ENCODE measurements around the gene PACS2. TPM values are rescaled to one million over a fixed set of nuclear protein-coding genes. Genes with fewer than 3 reads are reported as not detected.

The PACS2 gene
- 42.2 TPM for polyA plus RNA-seq (2013)

DNA sequence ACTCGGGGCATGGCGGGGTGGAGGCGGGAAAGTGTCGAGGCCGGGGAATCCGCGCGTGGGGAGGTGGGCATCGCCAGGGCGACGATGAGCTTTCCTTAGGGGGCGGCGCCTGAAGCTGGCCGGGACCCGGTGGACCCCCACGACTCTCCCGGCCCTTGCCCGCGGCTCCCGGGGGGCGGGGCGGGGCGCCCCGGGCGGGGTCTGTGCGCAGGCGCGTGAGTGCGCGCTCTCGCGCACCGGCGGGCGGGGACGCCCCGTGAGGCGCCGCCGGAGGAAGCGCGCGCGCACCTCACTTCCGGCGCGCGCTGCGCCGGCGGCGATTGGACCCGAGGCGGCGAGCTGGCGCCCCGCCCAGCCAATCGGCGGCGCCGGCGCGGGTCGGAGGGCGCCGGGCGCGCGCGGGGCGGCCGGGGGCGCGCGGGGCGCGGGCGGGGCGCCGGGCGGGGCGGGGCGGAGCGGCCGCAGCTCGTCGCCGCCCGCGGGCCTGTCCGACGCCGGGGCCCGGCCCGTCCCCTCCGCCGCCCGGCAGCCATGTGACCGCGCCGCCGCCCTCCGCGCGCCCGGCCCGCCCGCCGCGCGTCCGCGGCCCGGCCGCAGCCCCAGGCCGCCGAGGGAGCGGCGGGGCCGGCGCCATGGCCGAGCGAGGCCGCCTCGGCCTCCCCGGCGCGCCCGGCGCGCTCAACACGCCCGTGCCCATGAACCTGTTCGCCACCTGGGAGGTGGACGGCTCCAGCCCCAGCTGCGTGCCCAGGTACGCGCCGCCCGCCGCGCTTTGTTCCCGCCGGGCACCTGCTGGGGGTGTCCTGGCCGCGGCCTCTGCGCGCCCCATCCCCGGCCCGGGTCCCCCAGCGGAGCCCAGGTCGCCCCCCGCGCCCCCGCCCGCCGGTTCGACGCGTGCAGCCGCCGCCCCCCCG, at the start of gene PACS2:
TSS of gene PACS2 (plus strand) at position 462 of the 914 bp plus-strand sequence. CDS start at position 633, 171 bp downstream.
- WGBS (ENCODE audit: insufficient coverage), result under 1% methylated on average over 131 of the region's 163 CpGs
- H3K4me3 ChIP-seq (ENCODE audit: control insufficient read depth in 1 of 7, extremely low read depth in 1 of 7, insufficient read depth in 4 of 7, low read depth in 2 of 7, low read length in 6 of 7), result peak within 1 kb of the TSS; percentile 56 to 78 (median 74)
- H3K4me1 ChIP-seq (ENCODE audit: control extremely low read depth in 1 of 4, control insufficient read depth in 4 of 4, insufficient read depth in 4 of 4, low read length in 3 of 4), result peaks cover 1 to 45% (median 38%) of the 10 kb centered on the region in 4 experiments
- no peaks in the 10 kb centered on the region for H3K9me3 ChIP-seq (ENCODE audit: control extremely low read depth in 1 of 5, control insufficient read depth in 4 of 5, insufficient read depth in 2 of 5, low read depth in 1 of 5, low read length in 4 of 5)
- no peaks in the 10 kb centered on the region for H3K36me3 ChIP-seq (ENCODE audit: control insufficient read depth in 4 of 4, insufficient read depth in 4 of 4, low read length in 3 of 4)
- H3K27me3 ChIP-seq (replicated peaks in 2 of 5; ENCODE audit: control insufficient read depth in 4 of 5, insufficient read depth in 5 of 5, low read length in 4 of 5), result no peaks in the 10 kb centered on the region
- H3K27ac ChIP-seq (ENCODE audit: insufficient read depth in 1 of 2, low read depth in 1 of 2, low read length in 2 of 2, poor library complexity in 1 of 2, severe bottlenecking in 2 of 2), result peak within 1 kb of the TSS in 1 of 2 experiments; percentile 51
- POLR2A ChIA-PET, result interaction anchor here (0.6 to 2.6 kb wide), 7 partner anchors 14 to 70 kb away, joined by 3 to 22 read pairs (median 3); partner anchors contain the start of genes BRF1 and BTBD6
- CTCF ChIA-PET, result interaction anchor here (0.9 to 2.5 kb wide), 8 partner anchors 9 to 38 kb away, joined by 3 to 14 read pairs (median 4); partner anchors contain the start of gene BRF1
- DNase-seq, result peak; percentile 83 to 91 (median 89)

DNA sequence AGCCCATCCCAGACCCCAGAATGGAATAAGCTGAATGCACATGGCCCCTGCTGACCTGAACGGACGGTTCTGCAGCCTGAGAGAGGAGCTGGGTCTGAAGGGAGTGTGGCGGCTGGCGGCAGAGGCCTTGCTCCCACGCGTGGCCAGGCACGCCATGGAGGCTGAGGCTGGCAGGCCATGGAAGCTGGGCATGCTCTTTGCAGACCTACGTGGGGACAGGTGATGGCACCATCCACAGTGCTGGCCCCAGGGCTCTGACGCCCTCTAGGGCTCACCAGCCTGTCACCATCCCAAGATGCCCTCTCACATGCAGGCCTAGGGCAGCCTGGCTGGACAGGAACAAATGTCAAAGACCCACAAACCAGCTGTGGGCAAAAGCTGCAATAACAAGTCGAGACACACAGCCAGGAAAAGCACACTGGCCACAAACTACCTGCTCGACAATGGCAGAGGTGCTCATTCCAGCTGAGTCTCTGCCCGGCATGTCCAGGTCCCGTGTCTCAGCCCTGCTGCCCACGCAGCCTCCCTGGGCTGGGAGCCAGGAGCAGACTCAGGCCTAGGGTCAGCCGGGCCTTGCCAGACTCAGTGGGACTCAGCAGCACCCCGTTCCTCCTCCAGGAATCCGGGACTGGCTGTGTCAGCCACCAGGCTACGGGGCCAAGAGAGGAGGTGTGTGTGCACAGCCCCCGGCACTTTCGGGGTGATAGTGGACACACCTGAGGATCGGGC, 46.6 kb upstream of the PACS2 start:
- Histone ChIP-seq H3K9me3 (ENCODE audit: control extremely low read depth in 1 of 5, control insufficient read depth in 4 of 5, insufficient read depth in 2 of 5, low read depth in 1 of 5, low read length in 4 of 5) (no peaks in the 10 kb centered on the region), H3K4me1 (ENCODE audit: control extremely low read depth in 1 of 4, control insufficient read depth in 4 of 4, insufficient read depth in 4 of 4, low read length in 3 of 4) (peaks cover 0 to 3% (median 0%) of the 10 kb centered on the region in 4 experiments), H3K4me3 (ENCODE audit: control insufficient read depth in 1 of 7, extremely low read depth in 1 of 7, insufficient read depth in 4 of 7, low read depth in 2 of 7, low read length in 6 of 7) (no peak overlapping the region), H3K27ac (ENCODE audit: insufficient read depth in 1 of 2, low read depth in 1 of 2, low read length in 2 of 2, poor library complexity in 1 of 2, severe bottlenecking in 2 of 2) (no peak overlapping the region), H3K36me3 (ENCODE audit: control insufficient read depth in 4 of 4, insufficient read depth in 4 of 4, low read length in 3 of 4) (peaks cover 5 to 61% (median 22%) of the 10 kb centered on the region in 4 experiments), H3K27me3 (replicated peaks in 2 of 5; ENCODE audit: control insufficient read depth in 4 of 5, insufficient read depth in 5 of 5, low read length in 4 of 5) (no peaks in the 10 kb centered on the region)
- ChIA-PET POLR2A (no interaction called here), CTCF (interaction anchor here (0.9 to 1.9 kb wide), 4 partner anchors 8 to 20 kb away, joined by 3 to 7 read pairs (median 4); partner anchors contain the start of gene BTBD6)
- WGBS (ENCODE audit: insufficient coverage), result 95% methylated on average over 21 of the region's 21 CpGs
- DNase-seq, result no peak

DNA sequence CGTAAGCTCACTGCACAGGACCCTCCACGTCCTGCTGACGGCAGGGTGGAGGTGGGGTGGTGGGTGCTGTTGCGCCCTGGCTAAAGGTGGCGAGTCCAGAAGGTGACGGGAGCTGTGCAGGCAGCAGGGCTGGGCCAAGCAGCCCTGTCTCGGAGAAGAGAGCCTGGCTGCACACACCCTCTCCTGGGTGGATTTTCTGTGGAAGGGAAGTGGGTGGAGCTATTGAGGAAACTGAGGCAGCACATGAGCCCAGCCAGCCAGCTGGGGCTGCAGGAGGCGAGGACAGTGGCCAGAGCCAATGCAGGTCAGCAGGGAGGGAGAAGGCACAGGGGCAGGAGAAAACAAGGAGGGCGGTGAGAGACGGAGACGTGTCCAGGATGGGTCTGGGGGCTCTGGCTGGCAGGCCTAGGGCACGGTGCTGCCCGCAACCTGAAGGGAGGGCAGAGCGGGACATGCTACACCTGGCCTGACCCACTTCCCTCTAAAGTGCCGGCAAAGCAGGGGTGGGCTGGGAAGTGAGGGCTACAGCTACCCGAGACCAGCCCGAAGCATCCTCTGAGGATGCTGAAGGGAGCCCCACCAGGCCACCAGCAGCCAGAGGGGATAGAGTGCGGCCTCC, 45.7 kb upstream of the PACS2 start:
- H3K36me3 ChIP-seq (ENCODE audit: control insufficient read depth in 4 of 4, insufficient read depth in 4 of 4, low read length in 3 of 4), result peaks cover 5 to 55% (median 21%) of the 10 kb centered on the region in 4 experiments
- POLR2A ChIA-PET, result interaction anchor here (0.5 kb wide), 1 partner anchor 10 kb away, joined by 4 read pairs; no protein-coding TSS in a partner anchor
- no peaks in the 10 kb centered on the region for H3K4me1 ChIP-seq (ENCODE audit: control extremely low read depth in 1 of 4, control insufficient read depth in 4 of 4, insufficient read depth in 4 of 4, low read length in 3 of 4)
- 95% methylated on average over 17 of the region's 18 CpGs for whole genome bisulfite sequencing (ENCODE audit: insufficient coverage)
- H3K27ac ChIP-seq (ENCODE audit: insufficient read depth in 1 of 2, low read depth in 1 of 2, low read length in 2 of 2, poor library complexity in 1 of 2, severe bottlenecking in 2 of 2), result no peak overlapping the region
- no peak for DNase-seq
- H3K4me3 ChIP-seq (ENCODE audit: control insufficient read depth in 1 of 7, extremely low read depth in 1 of 7, insufficient read depth in 4 of 7, low read depth in 2 of 7, low read length in 6 of 7), result no peak overlapping the region
- H3K9me3 ChIP-seq (ENCODE audit: control extremely low read depth in 1 of 5, control insufficient read depth in 4 of 5, insufficient read depth in 2 of 5, low read depth in 1 of 5, low read length in 4 of 5), result no peaks in the 10 kb centered on the region
- H3K27me3 ChIP-seq (replicated peaks in 2 of 5; ENCODE audit: control insufficient read depth in 4 of 5, insufficient read depth in 5 of 5, low read length in 4 of 5), result no peaks in the 10 kb centered on the region
- CTCF ChIA-PET, result interaction anchor here (0.7 to 1.9 kb wide), 4 partner anchors 9 to 67 kb away, joined by 3 to 7 read pairs (median 4); no protein-coding TSS in a partner anchor

DNA sequence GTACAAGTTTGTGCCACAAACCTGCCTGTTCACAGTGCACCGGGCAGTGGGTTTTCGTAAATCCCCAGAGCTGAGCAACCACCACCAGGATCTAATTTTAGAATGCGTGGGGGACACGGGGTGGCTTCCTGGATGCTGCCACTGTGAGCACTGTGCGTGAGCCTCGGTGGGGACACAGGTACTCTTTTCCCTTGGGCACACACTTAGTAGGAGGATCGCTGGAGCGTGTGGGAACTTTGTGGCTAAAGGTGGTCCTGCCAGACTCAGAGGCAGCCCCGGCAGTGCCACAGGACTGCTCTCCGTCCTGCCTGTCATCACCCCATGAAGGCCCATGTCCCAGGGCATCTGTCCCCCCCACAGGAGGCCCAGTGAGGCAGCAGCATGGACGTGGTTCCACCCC, 45.1 kb upstream of the PACS2 start:
- Histone ChIP-seq H3K9me3 (ENCODE audit: control extremely low read depth in 1 of 5, control insufficient read depth in 4 of 5, insufficient read depth in 2 of 5, low read depth in 1 of 5, low read length in 4 of 5) (no peaks in the 10 kb centered on the region), H3K27ac (ENCODE audit: insufficient read depth in 1 of 2, low read depth in 1 of 2, low read length in 2 of 2, poor library complexity in 1 of 2, severe bottlenecking in 2 of 2) (no peak overlapping the region), H3K4me3 (ENCODE audit: control insufficient read depth in 1 of 7, extremely low read depth in 1 of 7, insufficient read depth in 4 of 7, low read depth in 2 of 7, low read length in 6 of 7) (no peak overlapping the region), H3K36me3 (ENCODE audit: control insufficient read depth in 4 of 4, insufficient read depth in 4 of 4, low read length in 3 of 4) (peaks cover 3 to 51% (median 20%) of the 10 kb centered on the region in 4 experiments), H3K4me1 (ENCODE audit: control extremely low read depth in 1 of 4, control insufficient read depth in 4 of 4, insufficient read depth in 4 of 4, low read length in 3 of 4) (no peaks in the 10 kb centered on the region), H3K27me3 (replicated peaks in 2 of 5; ENCODE audit: control insufficient read depth in 4 of 5, insufficient read depth in 5 of 5, low read length in 4 of 5) (no peaks in the 10 kb centered on the region)
- WGBS (ENCODE audit: insufficient coverage), result 93% methylated on average over 9 of the region's 11 CpGs
- POLR2A ChIA-PET, result no interaction called here
- CTCF ChIA-PET, result interaction anchor here (0.7 to 1.9 kb wide), 3 partner anchors 9 to 68 kb away, joined by 4 to 7 read pairs (median 4); no protein-coding TSS in a partner anchor
- DNase-seq, result no peak

DNA sequence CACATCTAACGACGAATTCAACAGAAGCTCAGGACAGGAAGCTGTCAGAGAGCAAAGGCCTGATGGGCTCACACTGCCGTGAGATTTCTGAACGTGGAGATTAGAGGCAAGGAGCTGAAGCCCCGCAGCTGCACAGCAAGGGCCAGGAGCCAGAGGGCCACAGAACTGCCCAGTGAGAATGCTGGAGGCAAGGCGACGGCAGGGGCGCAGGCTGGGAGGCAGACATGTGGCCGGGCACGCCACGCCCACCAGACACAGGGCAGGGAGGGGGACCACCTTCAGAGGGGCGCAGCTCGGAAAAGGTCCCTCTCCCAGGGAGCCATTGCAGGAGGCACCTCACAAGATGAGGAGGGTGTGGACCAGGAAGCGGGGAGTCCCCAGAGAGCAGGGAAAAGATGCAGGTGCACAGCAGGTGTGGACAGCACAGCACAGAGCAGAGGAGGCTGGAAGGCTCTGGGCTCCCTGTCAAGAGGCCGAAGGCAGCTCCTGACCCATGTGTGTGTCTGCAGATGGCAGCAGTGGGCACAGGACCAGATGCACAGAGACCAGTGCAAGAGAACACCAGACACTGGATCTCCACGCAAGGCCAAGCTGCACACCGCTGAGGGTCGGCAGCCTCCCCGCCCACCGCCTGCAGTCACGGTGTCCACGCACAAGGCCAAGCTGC, 43.2 kb upstream of the PACS2 start:
- Histone ChIP-seq H3K27me3 (replicated peaks in 2 of 5; ENCODE audit: control insufficient read depth in 4 of 5, insufficient read depth in 5 of 5, low read length in 4 of 5) (no peaks in the 10 kb centered on the region), H3K36me3 (ENCODE audit: control insufficient read depth in 4 of 4, insufficient read depth in 4 of 4, low read length in 3 of 4) (peaks cover 3 to 43% (median 18%) of the 10 kb centered on the region in 4 experiments), H3K9me3 (ENCODE audit: control extremely low read depth in 1 of 5, control insufficient read depth in 4 of 5, insufficient read depth in 2 of 5, low read depth in 1 of 5, low read length in 4 of 5) (no peaks in the 10 kb centered on the region), H3K27ac (ENCODE audit: insufficient read depth in 1 of 2, low read depth in 1 of 2, low read length in 2 of 2, poor library complexity in 1 of 2, severe bottlenecking in 2 of 2) (no peak overlapping the region), H3K4me1 (ENCODE audit: control extremely low read depth in 1 of 4, control insufficient read depth in 4 of 4, insufficient read depth in 4 of 4, low read length in 3 of 4) (no peaks in the 10 kb centered on the region), H3K4me3 (ENCODE audit: control insufficient read depth in 1 of 7, extremely low read depth in 1 of 7, insufficient read depth in 4 of 7, low read depth in 2 of 7, low read length in 6 of 7) (no peak overlapping the region)
- ChIA-PET POLR2A (interaction anchor here (0.6 kb wide), 1 partner anchor 16 kb away, joined by 3 read pairs; no protein-coding TSS in a partner anchor), CTCF (interaction anchor here (0.8 to 1.2 kb wide), 7 partner anchors 9 to 83 kb away, joined by 3 to 4 read pairs (median 3); no protein-coding TSS in a partner anchor)
- 97% methylated on average over 18 of the region's 22 CpGs for WGBS (ENCODE audit: insufficient coverage)
- DNase-seq, result no peak

DNA sequence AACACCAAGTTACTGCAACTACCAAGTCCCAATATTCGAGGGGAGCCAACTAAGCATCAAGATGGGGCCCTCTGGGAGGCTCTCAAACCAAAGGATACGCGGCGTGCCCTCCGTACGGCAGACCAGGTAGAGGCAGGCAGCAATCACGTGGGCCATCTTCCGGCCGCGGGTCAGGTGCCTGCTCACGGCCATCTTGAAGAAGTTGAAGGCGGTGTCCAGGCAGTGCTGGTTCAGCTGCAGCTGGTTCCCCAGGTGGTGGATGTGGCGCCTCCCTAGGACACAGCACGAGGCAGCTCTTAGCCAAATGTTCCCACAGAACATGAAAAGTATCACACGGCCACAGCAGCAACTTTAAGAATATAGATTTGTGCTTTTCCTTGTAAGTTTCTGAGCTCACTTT, 41.9 kb upstream of the PACS2 start:
- DNase-seq, result no peak
- 99% methylated on average over 11 of the region's 15 CpGs for WGBS (ENCODE audit: insufficient coverage)
- H3K4me1 ChIP-seq (ENCODE audit: control extremely low read depth in 1 of 4, control insufficient read depth in 4 of 4, insufficient read depth in 4 of 4, low read length in 3 of 4), result no peaks in the 10 kb centered on the region
- POLR2A ChIA-PET, result no interaction called here
- H3K36me3 ChIP-seq (ENCODE audit: control insufficient read depth in 4 of 4, insufficient read depth in 4 of 4, low read length in 3 of 4), result peaks cover 3 to 36% (median 16%) of the 10 kb centered on the region in 4 experiments
- H3K4me3 ChIP-seq (ENCODE audit: control insufficient read depth in 1 of 7, extremely low read depth in 1 of 7, insufficient read depth in 4 of 7, low read depth in 2 of 7, low read length in 6 of 7), result no peak overlapping the region
- H3K27me3 ChIP-seq (replicated peaks in 2 of 5; ENCODE audit: control insufficient read depth in 4 of 5, insufficient read depth in 5 of 5, low read length in 4 of 5), result no peaks in the 10 kb centered on the region
- H3K27ac ChIP-seq (ENCODE audit: insufficient read depth in 1 of 2, low read depth in 1 of 2, low read length in 2 of 2, poor library complexity in 1 of 2, severe bottlenecking in 2 of 2), result no peak overlapping the region
- H3K9me3 ChIP-seq (ENCODE audit: control extremely low read depth in 1 of 5, control insufficient read depth in 4 of 5, insufficient read depth in 2 of 5, low read depth in 1 of 5, low read length in 4 of 5), result no peaks in the 10 kb centered on the region
- CTCF ChIA-PET, result interaction anchor here (1.1 to 1.5 kb wide), 2 partner anchors 10 to 20 kb away, joined by 3 to 6 read pairs; no protein-coding TSS in a partner anchor

Data from common myeloid progenitor, CD34-positive (primary cell).